Colon (tissue), 2 donors: ENCODE results near the gene MMP24OS.
"Not testable (repeated sequence)": the region's sequence is repeated elsewhere in the genome, so short reads cannot be mapped to it uniquely, and the experiment has no call there.

Source experiments
- FAIRE-seq: peaks from 2 replicates; lab custom pipeline; 2012; peaks lifted over from hg19 to GRCh38; lab: Jason Lieb, UNC
- donor health status: control.
- donor health status: control.

MMP24OS gene

DNA sequence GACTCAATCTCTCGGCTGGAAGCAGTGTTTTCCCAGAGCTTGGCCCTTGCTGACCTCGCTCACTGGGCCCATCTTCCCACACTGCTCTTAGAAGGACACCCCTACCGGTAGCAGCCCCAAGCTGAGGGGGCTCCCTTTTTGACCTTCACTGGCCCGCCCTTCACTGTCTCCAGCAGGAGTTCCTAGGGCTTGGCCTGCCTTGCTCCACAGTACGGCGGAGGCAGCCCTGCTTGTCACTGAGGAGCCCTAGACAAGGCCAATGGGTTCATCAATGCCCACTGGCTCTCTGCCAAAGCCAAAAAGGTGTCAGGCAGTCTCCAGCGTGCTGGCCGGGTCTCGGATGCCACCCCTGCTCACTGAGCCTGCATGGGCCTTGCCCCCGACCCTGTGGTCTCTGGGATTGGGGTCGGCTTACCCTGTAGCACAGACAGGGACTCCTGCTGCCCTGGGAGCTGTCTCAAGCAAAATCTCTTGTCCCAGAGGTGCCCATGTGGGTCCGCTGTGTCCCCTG lies 2.1 kb downstream of the MMP24OS start:
- FAIRE-seq, result no peak

DNA sequence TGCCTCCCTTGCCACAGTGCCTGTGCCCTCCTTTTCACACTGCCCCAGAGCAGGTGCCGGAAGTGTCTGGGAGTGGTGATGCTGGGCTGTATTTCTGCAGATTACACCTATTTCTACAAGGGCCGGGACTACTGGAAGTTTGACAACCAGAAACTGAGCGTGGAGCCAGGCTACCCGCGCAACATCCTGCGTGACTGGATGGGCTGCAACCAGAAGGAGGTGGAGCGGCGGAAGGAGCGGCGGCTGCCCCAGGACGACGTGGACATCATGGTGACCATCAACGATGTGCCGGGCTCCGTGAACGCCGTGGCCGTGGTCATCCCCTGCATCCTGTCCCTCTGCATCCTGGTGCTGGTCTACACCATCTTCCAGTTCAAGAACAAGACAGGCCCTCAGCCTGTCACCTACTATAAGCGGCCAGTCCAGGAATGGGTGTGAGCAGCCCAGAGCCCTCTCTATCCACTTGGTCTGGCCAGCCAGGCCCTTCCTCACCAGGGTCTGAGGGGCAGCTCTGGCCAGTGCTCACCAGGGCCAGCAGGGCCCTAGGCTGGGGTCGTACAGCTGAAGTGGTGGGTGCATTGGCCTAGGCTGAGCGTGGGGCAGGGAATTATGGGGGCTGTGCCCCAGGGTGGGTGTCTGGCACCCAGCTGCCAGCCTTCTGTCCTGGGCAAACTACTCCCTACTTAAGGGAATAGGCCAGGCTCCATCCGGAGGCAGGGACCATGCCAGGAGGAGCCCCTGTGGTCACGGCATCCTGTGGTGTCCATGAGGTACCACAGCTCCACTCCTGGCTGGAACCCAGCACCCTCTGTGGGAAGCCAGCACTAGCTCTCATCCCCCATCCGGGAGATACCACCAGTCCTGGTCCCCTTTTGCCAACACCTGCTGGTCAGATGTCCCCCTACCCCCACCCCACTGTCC lies 3.5 kb downstream of the MMP24OS start:
- FAIRE-seq, result no peak

DNA sequence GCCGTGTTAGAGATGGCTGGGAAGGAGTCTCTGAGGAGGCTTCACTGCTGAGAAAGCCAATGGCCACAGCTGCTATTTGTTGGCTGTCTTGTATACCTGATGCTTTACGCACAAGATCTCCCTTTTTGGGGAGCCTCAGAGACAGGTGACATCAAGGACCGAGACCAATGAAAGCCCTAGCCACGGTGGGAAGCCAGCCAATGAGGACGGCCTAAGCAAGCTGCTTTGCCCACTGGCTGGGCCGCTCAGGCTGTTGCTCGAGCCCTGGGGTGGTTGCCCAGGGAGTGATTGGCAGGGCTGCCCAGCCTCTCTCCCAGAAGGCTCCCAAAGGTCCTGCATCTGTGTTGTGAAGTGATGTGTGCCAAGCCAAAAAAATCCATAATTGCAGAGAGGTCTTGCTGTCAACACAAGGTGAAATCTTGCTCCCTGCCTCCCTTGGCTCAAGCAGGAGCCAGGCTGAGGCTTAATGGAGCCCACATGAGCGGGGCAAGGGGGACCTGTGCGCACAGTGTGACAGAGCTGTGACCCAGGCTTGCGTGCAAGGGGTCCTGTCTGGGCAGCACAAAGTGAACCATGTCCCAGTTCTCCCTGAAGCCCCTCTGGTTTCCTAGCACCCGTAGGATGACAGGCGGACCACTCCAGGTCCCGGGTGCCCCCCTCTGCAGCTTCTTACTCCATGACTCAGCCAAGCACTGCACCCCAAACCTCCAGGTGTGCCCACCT lies 4.3 kb downstream of the MMP24OS start:
- no peak for FAIRE-seq

DNA sequence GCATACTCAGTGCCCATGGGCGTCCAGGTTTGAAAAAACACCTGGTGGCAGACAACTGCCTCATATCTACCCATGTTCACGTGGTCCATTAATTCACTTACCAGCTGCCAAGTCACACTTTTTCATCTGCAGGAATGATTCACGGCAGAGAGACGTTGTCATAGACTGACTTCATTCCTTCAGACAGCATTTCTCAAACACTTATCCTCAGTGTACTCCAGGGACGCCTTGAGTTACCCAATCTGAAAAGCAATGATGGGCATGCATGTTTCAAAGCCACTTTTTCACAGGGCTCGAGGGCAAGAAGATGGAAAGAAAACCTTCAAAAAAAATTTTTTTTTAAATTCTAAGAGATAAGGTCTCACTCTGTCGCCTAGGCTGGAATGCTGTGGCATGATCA lies 6.0 kb downstream of the MMP24OS start:
- no peak for FAIRE-seq

DNA sequence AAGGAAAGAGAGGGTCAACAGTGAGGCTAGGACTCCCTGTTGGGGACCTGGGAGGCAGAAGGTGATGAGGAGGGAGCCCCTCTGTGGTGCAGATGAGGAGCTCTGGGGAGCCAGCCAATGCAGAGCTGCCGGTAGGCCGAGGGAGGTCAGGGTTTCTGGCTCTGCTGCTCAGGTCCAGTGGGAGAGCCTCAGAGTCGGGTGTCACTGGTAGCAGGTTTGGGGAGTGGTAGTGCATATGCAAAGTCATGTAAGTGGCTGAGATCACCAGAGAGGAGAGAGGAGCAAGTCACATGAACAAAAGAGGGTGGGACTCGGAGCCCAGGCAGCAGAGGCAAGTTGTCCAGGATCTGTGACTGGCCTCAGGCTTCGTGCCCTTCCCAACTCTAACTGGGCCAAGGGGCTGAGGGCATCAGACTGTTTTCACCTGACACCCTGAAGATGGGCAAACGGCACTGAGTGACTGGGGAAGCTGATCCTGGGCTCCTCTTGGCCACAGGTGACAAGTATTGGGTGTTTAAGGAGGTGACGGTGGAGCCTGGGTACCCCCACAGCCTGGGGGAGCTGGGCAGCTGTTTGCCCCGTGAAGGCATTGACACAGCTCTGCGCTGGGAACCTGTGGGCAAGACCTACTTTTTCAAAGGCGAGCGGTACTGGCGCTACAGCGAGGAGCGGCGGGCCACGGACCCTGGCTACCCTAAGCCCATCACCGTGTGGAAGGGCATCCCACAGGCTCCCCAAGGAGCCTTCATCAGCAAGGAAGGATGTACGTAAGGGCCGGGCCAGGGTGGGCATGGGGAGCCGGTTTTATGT lies 6.6 kb downstream of the MMP24OS start:
- no peak for FAIRE-seq

DNA sequence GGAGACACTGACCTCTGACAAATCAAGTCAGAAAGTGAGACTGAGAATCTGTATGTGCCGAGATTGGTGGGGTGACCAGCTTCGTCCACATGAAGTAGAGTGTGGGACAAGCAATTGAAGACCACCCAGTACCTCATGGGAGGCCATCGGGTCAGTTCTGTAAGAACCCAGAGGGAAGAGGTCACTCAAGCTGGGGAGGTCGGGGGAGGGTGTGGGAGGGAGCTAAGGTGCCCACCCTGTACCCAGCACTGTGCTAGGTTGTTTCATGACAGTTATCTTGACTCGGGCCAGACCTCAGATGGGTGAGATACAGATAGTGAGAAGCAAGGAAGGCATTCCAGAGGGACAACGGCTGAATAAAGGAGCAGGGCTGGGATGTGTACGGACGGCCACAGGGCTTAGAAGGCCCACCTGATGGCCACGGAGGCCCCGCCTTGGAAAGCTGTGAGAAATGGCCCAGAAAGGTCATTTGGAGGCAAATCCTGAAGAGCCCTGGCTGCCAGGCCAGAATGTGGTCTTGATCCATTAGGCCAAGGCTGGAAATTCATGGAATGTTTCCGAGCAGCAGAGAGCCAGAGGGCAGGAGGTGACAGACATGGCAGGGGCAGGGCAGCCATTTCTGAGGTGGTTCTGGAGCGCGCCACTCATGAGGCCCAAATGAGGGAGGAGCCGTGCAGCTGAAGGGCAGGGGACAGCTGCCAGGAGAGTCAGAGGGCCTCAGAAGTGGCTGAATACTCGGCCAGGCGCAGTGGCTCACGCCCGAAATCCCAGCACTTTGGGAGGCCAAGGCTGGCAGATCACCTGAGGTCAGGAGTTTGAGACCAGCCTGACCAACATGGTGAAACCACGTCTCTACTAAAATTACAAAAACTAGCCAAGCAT lies 7.7 kb downstream of the MMP24OS start:
- no peak for FAIRE-seq

DNA sequence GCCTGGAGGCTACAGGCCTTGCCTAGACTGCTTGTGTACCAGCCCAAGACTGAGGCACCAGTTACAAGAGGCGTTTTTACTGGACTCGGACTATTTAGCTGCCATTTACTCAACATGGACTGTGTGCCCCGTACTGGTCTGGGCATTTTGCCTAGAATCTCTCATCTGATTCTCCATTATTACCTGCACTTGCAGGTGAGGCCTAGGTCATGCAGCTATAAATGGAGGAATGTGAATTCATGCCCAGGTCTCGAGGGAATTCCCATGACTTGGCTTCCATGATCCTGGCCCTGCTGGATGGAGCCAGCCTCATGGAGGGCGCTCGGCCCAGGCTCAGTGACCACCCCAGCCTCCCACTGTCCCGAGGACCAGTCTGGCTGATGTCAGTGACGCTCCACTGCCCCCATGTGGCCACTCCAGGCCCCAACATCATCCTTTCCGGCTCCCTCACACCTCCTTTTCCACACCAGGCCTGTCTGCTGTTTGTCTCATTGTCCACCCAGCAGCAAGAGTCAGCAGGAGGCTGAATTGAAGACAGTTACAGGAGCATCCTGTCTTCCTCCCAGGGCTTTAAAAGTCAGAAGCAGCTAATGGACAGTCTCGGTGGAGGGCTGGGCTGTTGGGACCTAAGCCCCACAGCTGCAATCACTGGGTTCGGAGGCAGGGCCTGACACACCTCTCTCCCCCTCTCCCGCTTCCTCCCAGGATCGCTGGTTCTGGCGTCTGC lies 8.7 kb downstream of the MMP24OS start:
- no peak for FAIRE-seq

DNA sequence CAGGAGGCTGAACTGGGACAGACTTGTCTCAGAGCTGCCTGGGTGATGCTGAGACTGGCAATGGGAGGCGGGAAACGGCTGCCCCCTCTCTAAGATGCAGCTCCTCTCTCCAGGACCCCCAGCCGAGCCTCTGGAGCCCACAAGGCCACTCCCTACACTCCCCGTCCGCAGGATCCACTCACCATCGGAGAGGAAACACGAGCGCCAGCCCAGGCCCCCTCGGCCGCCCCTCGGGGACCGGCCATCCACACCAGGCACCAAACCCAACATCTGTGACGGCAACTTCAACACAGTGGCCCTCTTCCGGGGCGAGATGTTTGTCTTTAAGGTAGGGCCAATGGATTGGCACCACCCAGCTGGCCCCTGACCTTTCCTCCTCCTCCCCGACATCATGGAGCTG lies 10.8 kb downstream of the MMP24OS start:
- no peak for FAIRE-seq

DNA sequence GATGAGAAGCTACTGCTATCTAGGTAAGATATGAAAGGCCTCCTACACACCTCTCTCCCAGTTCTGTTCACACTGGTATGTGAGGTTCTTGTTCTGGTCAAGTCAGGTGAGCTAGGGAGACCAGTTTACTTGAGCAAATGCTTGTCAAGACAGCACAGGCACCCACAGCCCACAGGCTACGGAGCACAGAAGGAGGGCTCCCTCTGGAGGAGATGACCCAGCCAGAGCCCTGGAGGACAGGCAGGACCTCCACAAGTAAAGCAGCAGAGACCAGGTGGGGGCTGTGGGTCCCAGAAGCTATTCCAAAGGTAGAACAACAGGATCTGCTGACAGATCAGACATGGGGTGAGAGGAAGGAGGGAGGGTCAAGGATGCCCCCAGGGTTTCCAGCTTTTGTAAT lies 13.2 kb downstream of the MMP24OS start:
- FAIRE-seq, result no peak

DNA sequence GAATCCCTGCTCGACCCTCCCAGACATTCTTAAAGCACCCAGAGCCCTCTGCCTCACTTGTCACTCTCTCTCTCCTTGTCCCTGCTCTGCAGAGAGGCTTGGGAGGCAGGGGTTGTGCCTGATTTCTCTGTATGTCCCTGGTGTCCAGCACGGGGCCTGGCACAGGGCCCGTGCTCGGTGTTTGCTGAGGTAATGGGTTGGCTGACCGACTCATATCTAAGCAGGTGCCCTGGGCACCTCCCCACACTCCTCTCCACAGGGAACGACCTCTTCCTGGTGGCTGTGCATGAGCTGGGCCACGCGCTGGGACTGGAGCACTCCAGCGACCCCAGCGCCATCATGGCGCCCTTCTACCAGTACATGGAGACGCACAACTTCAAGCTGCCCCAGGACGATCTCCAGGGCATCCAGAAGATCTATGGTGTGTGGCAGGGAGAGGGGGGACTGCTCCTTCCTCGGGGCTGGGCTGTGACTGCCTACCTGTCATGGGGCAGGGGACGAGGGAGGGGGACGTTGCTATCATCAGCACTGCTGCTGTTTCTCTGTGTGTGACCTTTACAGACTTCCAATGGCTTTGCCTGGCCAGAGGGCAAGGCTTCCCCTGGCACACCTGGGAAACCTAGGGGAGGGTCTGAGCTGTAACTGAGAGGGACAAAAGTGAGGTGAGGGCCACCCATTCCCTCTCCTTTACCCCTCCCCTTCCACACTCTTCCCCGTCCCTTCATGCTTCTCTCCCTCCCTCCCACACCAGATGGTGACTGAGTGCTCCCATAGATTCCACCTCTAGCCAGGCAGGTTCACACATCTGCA lies 14.2 kb downstream of the MMP24OS start:
- FAIRE-seq, result no peak

DNA sequence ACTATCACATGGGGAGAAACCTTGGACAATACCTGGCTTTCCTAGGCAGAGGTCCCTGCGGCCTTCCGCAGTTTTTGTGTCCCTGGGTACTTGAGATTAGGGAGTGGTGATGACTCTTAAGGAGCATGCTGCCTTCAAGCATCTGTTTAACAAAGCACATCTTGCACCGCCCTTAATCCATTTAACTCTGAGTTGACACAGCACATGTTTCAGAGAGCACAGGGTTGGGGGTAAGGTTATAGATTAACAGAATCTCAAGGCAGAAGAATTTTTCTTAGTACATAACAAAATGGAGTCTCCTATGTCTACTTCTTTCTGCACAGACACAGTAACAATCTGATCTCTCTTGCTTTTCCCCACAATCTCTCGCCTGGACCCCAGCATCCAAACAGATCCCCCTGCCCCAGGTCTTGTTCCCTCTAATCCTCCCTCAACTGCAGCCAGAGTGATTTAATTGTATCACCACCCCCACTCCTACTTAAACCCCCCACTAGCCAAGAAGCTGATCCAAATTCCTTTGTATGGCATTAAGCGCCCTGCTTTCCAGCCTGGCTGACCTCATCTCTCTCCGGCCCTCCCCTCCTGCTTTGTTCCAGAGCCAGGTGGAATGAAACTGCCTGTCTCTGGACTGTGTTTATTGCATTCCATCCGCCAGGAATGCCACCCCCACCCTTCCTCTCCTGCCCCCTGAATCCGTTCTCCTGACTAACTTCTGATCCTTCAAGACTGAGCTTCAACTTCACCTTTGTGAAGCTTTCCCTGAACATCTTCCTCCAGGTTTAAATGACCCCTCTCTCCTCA lies 15.0 kb downstream of the MMP24OS start:
- not testable (repeated sequence) for FAIRE-seq

DNA sequence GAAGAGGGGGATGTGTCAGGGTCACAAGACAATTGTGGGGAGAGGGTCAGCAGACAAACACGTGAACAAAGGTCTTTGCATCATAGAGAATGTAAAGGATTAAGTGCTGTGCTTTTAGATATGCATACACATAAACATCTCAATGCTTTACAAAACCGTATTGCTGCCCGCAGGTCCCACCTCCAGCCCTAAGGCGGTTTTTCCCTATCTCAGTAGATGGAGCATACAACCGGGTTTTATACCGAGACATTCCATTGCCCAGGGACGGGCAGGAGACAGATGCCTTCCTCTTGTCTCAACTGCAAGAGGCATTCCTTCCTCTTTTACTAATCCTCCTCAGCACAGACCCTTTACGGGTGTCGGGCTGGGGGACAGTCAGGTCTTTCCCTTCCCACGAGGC lies 15.6 kb downstream of the MMP24OS start:
- FAIRE-seq, result not testable (repeated sequence)

DNA sequence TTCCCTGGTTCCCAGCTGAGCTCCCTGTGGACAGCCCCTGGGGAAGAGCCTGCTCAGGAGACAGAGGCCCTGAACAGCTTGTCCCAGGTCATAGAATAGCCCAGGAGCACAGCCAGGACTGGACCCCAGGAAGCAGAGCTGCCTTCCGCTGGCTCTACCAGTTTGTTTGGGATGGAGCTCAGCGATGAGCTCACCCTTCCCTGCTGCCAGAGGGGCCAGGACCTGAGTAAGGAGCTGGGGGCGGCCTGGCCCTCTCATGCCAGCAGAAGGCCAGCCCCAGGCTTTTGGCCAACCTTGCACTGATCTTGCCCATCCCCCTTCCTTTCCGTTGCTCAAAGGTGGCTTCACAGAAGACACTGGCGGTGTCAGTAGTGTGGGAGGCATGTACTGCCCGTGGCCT lies 17.5 kb downstream of the MMP24OS start:
- no peak for FAIRE-seq

DNA sequence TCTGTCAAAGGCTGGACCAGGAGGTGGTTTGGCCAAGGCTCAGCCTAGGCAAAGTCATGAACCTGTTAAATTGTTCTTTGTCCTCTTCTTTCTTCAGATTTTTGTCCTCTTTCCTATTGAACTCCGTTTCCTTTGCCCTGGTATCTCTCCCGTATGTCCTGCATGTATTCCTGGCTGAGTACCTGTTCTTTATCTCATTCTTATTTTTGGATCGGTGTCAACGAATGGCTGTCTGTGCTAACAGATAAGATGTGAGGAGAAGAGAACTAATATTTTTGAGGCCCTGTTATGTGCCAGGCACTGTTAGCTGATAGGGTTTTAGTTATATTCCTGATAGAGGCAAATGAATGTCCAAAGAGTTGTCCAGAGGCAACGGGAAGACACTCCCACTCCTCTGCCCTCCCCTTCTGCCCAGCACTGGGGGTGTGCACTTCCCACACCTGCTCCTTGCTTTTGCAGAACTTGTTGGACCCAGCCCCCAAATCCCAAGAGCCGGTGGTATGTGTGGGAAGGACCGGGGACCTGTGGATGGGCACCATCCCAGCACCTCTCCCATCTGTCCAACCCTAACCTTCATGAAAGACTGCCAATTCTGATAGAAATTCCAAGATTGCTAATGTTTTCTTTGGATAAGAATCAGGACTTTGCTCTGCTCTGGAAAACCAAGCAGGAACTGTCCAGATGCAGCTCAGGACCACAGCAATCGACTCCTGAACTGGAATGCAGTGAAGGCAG lies 20.6 kb downstream of the MMP24OS start:
- FAIRE-seq, result no peak

DNA sequence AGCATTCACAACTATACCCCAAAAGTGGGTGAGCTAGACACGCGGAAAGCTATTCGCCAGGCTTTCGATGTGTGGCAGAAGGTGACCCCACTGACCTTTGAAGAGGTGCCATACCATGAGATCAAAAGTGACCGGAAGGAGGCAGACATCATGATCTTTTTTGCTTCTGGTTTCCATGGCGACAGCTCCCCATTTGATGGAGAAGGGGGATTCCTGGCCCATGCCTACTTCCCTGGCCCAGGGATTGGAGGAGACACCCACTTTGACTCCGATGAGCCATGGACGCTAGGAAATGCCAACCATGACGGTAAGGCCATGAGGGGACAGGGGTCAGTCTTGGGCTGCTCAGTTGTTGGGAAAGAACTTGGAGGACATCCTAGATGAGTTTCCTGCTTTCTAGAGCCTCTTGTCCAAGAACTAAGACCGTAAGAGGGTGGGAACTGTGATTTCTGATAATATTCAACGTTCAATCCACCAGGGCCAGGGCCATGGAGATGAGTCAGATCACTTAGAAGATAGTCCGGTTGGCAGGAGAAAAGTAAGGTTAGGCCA lies 23.4 kb downstream of the MMP24OS start:
- no peak for FAIRE-seq

DNA sequence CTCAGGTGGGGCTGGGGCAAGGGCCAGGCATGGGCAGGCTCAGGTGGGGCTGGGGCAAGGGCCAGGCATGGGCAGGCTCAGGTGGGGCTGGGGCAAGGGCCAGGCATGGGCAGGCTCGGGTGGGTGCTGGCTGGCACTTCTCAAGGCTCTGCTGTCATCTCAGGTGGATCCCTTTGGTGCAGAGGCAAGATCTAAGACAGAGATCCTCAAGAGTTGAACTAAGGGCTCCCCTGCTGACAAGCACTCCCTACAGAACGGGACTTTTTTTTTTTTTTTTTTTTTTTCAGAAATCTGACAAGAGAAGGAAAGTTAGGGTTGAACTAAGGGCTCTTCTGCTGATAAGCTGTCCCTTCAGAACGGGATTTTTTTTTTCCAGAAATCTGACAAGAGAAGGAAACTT lies 24.9 kb downstream of the MMP24OS start:
- no peak for FAIRE-seq

DNA sequence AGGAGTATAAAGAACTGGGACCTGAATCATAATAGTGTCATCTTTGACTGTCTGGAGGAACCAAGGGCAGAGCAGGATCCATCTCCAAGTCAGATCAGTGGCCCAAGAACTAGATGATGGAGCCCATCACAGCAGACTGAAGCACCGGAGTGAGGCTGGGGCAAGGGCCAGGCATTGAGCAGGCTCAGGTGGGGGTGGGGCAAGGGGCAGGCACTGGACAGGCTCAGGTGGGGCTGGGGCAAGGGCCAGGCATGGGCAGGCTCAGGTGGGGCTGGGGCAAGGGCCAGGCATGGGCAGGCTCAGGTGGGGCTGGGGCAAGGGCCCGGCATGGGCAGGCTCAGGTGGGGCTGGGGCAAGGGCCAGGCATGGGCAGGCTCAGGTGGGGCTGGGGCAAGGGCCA lies 25.3 kb downstream of the MMP24OS start:
- not testable (repeated sequence) for FAIRE-seq

DNA sequence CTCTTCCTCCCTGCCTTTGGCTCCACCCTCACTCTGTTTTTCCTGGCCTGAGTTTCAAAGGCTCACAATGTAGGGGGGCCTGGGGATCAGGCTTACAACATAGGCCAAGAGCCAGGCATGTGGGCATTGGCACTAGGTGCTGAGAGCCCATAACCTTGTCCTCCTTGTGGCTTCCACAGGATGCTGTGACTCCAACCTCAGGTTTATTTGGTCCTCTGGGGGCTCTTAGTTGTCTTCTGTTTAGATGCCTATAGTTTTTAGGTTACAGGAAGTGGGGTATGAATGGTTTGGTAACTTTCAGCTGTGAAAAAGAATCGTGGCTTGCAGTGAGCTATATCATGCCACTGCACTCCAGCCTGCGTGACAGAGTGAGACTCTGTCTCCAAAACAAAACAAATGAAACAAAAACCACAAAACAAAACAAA lies 25.9 kb downstream of the MMP24OS start:
- no peak for FAIRE-seq
